ENCODE data around the gene PACSIN2.

PACSIN2 gene

GRCh38 chr22:42857845-42858481 is 157.0 kb downstream of the PACSIN2 start:
- DNase-seq (ENCODE audit: low spot score) = no peak
- TF ChIP-seq CTCF (IDR thresholded peaks at IDR 0.05; ENCODE audit: extremely low read depth, missing control alignments) = no peak

GRCh38 chr22:42856865-42857704 is 157.9 kb downstream of the PACSIN2 start, which contains the start of gene ARFGAP3:
Gene ARFGAP3, minus strand, starts transcription at chr22:42857273. Its CDS starts 91 bp downstream, at chr22:42857182.
- no peak for TF ChIP-seq CTCF (IDR thresholded peaks at IDR 0.05; ENCODE audit: extremely low read depth, missing control alignments)
- DNase-seq (ENCODE audit: low spot score) = peak; percentile 100

- DNase-seq (ENCODE audit: low spot score) = no peak
- TF ChIP-seq CTCF (IDR thresholded peaks at IDR 0.05; ENCODE audit: extremely low read depth, missing control alignments) = no peak
Measured at GRCh38 chr22:42856179-42856864, 158.6 kb downstream of the PACSIN2 start.

GRCh38 chr22:42855721-42856120 is 159.2 kb downstream of the PACSIN2 start:
- TF ChIP-seq CTCF (IDR thresholded peaks at IDR 0.05; ENCODE audit: extremely low read depth, missing control alignments) = no peak
- no peak for DNase-seq (ENCODE audit: low spot score)

- TF ChIP-seq CTCF (IDR thresholded peaks at IDR 0.05; ENCODE audit: extremely low read depth, missing control alignments) = no peak
- DNase-seq (ENCODE audit: low spot score) = no peak
Measured at GRCh38 chr22:42855211-42855610, 159.7 kb downstream of the PACSIN2 start.

- no peak for TF ChIP-seq CTCF (IDR thresholded peaks at IDR 0.05; ENCODE audit: extremely low read depth, missing control alignments)
- no peak for DNase-seq (ENCODE audit: low spot score)
Measured at GRCh38 chr22:42848941-42849550, 165.9 kb downstream of the PACSIN2 start.
